Adrenal gland (tissue), 12 donors: ENCODE measurements around the gene HOMER2. TPM values are rescaled to one million over a fixed set of nuclear protein-coding genes. Genes with fewer than 3 reads are reported as not detected.

ENCODE experiments used
- DNase-seq, 7 donors: peaks; one replicate each; pipeline ENCODE4 v3.0.0-alpha.2; 2019 to 2020
- H3K27ac ChIP-seq, 5 donors: fragments of 200-600 bp; sonication (generic) in 4 of 5; 1 replicate in 3 of 5; 2 replicates in 2 of 5; pipeline versions ENCODE4 v1.5.1 to v1.8.0; 2016 to 2020; ENCODE audit warnings: mild to moderate bottlenecking in 1 of 5
- H3K27me3 ChIP-seq: fragments of 200-600 bp; 2 replicates; pipeline ENCODE4 v1.8.0; 2021
- H3K36me3 ChIP-seq, 2 donors: fragments of 200-600 bp; replicated peaks in 1 of 2; 1 replicate in 1 of 2; 2 replicates in 1 of 2; pipeline versions ENCODE4 v1.5.1 to v1.8.0; 2018 to 2022
- H3K4me1 ChIP-seq, 2 donors: fragments of 200-600 bp; replicated peaks in 1 of 2; 1 replicate in 1 of 2; 2 replicates in 1 of 2; pipeline versions ENCODE4 v1.5.1 to v1.8.0; 2018 to 2021
- H3K4me3 ChIP-seq, 4 donors: fragments of 200-600 bp; sonication (generic) in 3 of 4; one replicate each; pipeline ENCODE4 v1.5.1; 2016 to 2018
- H3K9me3 ChIP-seq, 3 donors: fragments of 200-600 bp; sonication (generic) in 1 of 3; replicated peaks in 1 of 3; 1 replicate in 2 of 3; 2 replicates in 1 of 3; pipeline versions ENCODE4 v1.5.1 to v1.8.0; 2016 to 2021
- POLR2A ChIP-seq, 2 donors: fragments of 450-650 bp; IDR thresholded peaks; one replicate each; pipeline ENCODE4 v1.6.1; 2017; ENCODE audit warnings: antibody characterized with exemption in 2 of 2, mild to moderate bottlenecking in 2 of 2, moderate library complexity in 1 of 2
- WGBS, 4 donors: extraction: QIAGEN DNeasy Blood & Tissue Kit in 2 of 4; methylation state at CpG; one replicate each; pipeline versions ENCODE4 v1.1.5 to v1.1.7; 2013 to 2017; 5-methylcytosine and 5-hydroxymethylcytosine counted together
- intact Hi-C, 2 donors: fragments of 100-400 bp; cut with DNase I; formaldehyde crosslinking; loops; one replicate each; pipeline versions ENCODE4 v1.14.1 to v1.15.0; 2022 to 2023
- polyA plus RNA-seq, 3 donors: library from polyadenylated mRNA; stranded (reverse); fragments of 200-250 nt in 2 of 3; fragments of 350-450 nt in 1 of 3; fragmentation: Illumina TruSeq in 1 of 3; extraction: RNeasy Lipid Tissue Mini Kit (QIAGEN cat#74804) in 1 of 3; gene quantifications; one replicate each; pipeline ENCODE4 v1.2.3, GENCODE V29; 2013 to 2014
- total RNA-seq, 9 donors: library from RNA; depleted of rRNA in 4 of 9; stranded (reverse); fragments of >200 nt in 4 of 9; fragments of 120-200 nt in 1 of 9; fragmentation: NEBNext Ultra II Directional in 1 of 9; extraction: Animal tissue kit (Norgen Biotek cat#: 25700) in 1 of 9; gene quantifications; one replicate each; pipeline versions ENCODE4 v1.1.0 to v1.2.4, GENCODE V29; 2013 to 2023
- TF ChIP-seq, protein P1 (sequence below), 6 experiments: fragments of 450-650 bp in 4 of 6; fragments of 200-600 bp in 2 of 6; sonication (generic) in 1 of 6; IDR thresholded peaks; 1 replicate in 5 of 6; 2 replicates in 1 of 6; pipeline versions ENCODE4 v1.5.1 to v1.8.0; 2016 to 2021; ENCODE audit warnings: antibody characterized with exemption in 6 of 6, mild to moderate bottlenecking in 2 of 6, moderate library complexity in 1 of 6
- donor health status: healthy with polysubstance abuse.
- donor health status: Bipolar disorder and iron deficiency.
- donor health status: DM: yes; HTN: yes; CAD: no.
- donor health status: DM: no; HTN: no; CAD: no.
- donor health status: DM: no; HTN: no; CAD: no.
- donor health status: DM: yes; HTN: yes; CAD: no.

HOMER2 gene
- total and polyA plus RNA-seq, 12 donors = 6.5 to 43.1 (median 23.4) TPM

DNA sequence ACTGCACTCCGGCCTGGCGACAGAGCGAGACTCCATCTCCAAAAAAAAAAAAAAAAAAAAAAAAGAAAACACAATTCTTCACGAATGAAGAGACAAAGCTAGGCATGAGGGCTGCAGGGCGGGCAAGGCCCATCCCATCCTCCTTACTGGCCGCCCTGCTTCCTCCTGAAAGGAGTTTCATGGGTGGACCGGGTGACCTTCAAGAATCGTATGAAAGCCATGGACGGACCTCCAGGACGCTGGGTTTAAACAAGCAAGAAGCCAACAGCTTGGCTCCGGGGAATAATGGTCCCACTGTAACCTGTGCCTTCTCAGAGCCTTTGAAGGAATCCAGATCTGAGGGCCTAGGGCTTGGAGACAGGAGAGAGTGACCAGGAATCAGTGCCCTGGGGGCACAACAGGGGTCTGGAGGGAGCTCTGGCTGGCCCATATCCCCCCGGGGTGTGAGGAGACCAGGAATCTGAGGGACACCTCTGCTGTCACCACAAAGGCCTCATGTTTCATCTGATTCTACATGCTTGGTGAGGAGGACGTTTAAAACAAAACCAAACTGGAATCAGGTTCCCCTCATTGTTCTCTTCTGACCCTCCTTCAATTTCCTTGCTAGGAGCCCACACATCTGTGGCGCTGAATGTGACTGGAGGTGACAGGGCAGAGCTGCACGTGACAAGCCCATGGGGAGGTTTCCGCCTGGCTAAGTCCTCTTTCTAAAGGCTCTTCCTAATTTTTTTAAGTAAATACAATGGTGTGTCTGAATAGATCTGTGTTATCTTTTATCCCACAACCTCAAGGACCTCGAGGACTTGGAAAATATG is 97.0 kb downstream of the HOMER2 start:
- H3K9me3 ChIP-seq = no peaks in the 10 kb centered on the region
- TF ChIP-seq, protein P1, sequence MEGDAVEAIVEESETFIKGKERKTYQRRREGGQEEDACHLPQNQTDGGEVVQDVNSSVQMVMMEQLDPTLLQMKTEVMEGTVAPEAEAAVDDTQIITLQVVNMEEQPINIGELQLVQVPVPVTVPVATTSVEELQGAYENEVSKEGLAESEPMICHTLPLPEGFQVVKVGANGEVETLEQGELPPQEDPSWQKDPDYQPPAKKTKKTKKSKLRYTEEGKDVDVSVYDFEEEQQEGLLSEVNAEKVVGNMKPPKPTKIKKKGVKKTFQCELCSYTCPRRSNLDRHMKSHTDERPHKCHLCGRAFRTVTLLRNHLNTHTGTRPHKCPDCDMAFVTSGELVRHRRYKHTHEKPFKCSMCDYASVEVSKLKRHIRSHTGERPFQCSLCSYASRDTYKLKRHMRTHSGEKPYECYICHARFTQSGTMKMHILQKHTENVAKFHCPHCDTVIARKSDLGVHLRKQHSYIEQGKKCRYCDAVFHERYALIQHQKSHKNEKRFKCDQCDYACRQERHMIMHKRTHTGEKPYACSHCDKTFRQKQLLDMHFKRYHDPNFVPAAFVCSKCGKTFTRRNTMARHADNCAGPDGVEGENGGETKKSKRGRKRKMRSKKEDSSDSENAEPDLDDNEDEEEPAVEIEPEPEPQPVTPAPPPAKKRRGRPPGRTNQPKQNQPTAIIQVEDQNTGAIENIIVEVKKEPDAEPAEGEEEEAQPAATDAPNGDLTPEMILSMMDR (IDR thresholded peaks at IDR 0.05) = no peak
- TF ChIP-seq POLR2A (IDR thresholded peaks at IDR 0.05) = no peak
- no peaks in the 10 kb centered on the region for H3K27me3 ChIP-seq
- H3K4me3 ChIP-seq = no peak overlapping the region
- H3K36me3 ChIP-seq = no peaks in the 10 kb centered on the region
- intact Hi-C loops = no loop called here
- WGBS, 4 donors = 68 to 72% (median 70%) methylated on average over 15 to 17 of the region's 17 CpGs
- peak in 5 of 7 donors; percentile 19 to 50 (median 31) for DNase-seq
- peak overlapping the region in 3 of 5 donors; percentile 61 to 67 (median 66) for H3K27ac ChIP-seq
- H3K4me1 ChIP-seq = peaks cover 5 to 19% of the 10 kb centered on the region in 2 donors

DNA sequence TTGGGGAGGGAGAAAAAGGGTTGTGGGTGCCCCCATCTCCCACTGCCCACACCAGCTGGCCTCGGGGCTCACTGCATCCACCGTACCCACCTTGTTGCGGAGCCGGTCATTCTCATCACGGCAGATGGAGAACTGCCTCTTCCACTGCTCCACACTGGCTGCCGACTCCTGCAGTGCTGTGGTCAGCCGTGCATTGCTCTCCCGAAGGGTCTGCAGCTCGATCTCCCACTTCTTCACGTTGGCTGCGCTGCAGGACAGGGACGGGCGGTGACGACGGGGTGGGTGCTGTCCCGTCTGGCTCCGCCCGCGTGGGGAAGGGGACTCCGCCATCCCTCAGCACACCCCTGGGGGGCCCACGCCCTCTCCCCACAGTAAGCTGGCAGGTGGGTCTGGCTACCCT is 98.0 kb downstream of the HOMER2 start:
- Histone ChIP-seq H3K27ac (no peak overlapping the region), H3K9me3 (no peaks in the 10 kb centered on the region), H3K27me3 (no peaks in the 10 kb centered on the region), H3K4me1 (peaks cover 7 to 28% of the 10 kb centered on the region in 2 donors), H3K4me3 (no peak overlapping the region), H3K36me3 (no peaks in the 10 kb centered on the region)
- TF ChIP-seq, protein P1 (IDR thresholded peaks at IDR 0.05) = no peak
- TF ChIP-seq POLR2A (IDR thresholded peaks at IDR 0.05) = no peak
- DNase-seq = peak in 2 of 7 donors; percentile 15 to 30
- intact Hi-C loops = loop anchor here in 1 of 2 donors (5.0 kb wide), 1 partner anchor 128 kb away; no protein-coding TSS in a partner anchor
- 94 to 95% (median 94%) methylated on average over 9 to 21 of the region's 21 CpGs for WGBS, 4 donors

DNA sequence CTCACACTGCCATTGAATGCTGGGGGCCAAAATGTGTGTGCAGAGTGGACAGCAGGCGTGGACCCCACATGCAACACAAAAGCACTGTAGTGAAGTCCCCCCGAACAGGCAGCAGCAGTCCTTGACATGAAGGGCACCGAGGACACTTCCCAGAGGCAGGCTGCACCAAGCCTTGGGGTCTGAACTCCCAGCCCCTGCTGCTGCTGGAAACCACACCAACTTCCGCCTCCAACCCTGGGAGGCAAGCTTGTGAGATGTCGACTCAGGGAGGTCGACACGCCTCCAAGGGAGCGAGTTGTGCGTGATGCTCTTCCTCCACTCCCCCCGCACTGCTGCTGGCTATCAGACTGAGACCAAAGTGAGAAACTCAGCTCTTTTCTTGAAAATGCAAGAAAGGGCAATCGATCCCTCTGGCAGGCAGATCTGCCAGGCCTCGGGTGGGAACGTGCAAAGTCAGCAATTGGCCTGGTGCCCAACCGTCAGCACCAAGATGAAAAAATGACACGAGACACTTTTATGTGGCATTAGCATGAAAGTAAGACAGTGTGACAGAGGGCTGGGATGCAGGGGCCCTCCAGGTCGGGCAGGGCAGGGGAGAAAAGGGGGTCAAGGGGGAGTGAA is 99.5 kb downstream of the HOMER2 start:
- DNase-seq = peak in 1 of 7 donors; percentile 16
- no peaks in the 10 kb centered on the region for H3K27me3 ChIP-seq
- intact Hi-C loops = loop anchor here in 1 of 2 donors (5.0 kb wide), 1 partner anchor 129 kb away; no protein-coding TSS in a partner anchor
- H3K4me1 ChIP-seq = peaks cover 7 to 33% of the 10 kb centered on the region in 2 donors
- no peak overlapping the region for H3K4me3 ChIP-seq
- no peaks in the 10 kb centered on the region for H3K9me3 ChIP-seq
- WGBS, 4 donors = 38 to 60% (median 58%) methylated on average over 5 to 16 of the region's 16 CpGs
- H3K36me3 ChIP-seq = no peaks in the 10 kb centered on the region
- no peak for TF ChIP-seq POLR2A (IDR thresholded peaks at IDR 0.05)
- TF ChIP-seq, protein P1 (IDR thresholded peaks at IDR 0.05) = no peak
- H3K27ac ChIP-seq = no peak overlapping the region

DNA sequence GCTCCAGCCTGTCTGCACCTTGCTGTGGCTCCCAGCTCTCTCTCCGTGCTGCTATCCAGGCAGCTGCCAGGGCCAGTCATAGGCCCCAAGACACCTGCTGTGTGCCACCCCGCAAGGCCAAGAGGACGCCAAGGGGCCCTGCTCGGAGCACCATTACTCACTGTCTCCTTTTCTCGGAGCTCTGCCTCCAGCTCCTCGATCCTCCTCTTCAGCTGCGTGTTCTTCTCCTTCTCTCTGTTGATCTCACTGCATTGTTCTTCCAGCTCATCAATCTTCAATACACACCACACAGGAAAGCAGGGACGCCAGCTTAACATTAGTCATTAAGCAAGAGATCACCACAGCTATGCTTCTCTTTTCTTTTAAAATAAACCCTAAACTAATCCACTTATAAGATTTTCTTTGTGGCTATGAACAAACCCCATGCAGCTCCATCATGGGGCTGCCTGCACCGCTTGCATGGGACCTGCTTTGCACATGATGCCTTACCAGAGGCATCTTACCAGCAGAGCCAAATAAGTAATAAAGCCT is 100.5 kb downstream of the HOMER2 start:
- no peak overlapping the region for H3K4me3 ChIP-seq
- no peaks in the 10 kb centered on the region for H3K36me3 ChIP-seq
- peak in 1 of 7 donors; percentile 6 for DNase-seq
- no peaks in the 10 kb centered on the region for H3K9me3 ChIP-seq
- no peak overlapping the region for H3K27ac ChIP-seq
- no peaks in the 10 kb centered on the region for H3K27me3 ChIP-seq
- no peak for TF ChIP-seq POLR2A (IDR thresholded peaks at IDR 0.05)
- TF ChIP-seq, protein P1 (IDR thresholded peaks at IDR 0.05) = no peak
- 71 to 80% (median 73%) methylated on average over 9 of the region's 9 CpGs for WGBS, 4 donors
- peaks cover 7 to 33% of the 10 kb centered on the region in 2 donors for H3K4me1 ChIP-seq
- intact Hi-C loops = loop anchor here in 1 of 2 donors (5.0 kb wide), 1 partner anchor 130 kb away; no protein-coding TSS in a partner anchor
